HG03175 (cell line): Measurements from ENCODE around the gene SLC66A1.

Experiments
- ATAC-seq: cut with Tn5 transposase; IDR thresholded peaks from one replicate; pipeline ENCODE4 v1.9.1; 2021; ENCODE audit warnings: mild to moderate bottlenecking, moderate library complexity; ENCODE audit not compliant: unreplicated experiment

The SLC66A1 gene

GRCh38 chr1:19324665-19324990, 12.5 kb downstream of the SLC66A1 start:
- no peak for ATAC-seq

- ATAC-seq, result no peak
Measured at GRCh38 chr1:19325368-19325957, 13.3 kb downstream of the SLC66A1 start.

DNA sequence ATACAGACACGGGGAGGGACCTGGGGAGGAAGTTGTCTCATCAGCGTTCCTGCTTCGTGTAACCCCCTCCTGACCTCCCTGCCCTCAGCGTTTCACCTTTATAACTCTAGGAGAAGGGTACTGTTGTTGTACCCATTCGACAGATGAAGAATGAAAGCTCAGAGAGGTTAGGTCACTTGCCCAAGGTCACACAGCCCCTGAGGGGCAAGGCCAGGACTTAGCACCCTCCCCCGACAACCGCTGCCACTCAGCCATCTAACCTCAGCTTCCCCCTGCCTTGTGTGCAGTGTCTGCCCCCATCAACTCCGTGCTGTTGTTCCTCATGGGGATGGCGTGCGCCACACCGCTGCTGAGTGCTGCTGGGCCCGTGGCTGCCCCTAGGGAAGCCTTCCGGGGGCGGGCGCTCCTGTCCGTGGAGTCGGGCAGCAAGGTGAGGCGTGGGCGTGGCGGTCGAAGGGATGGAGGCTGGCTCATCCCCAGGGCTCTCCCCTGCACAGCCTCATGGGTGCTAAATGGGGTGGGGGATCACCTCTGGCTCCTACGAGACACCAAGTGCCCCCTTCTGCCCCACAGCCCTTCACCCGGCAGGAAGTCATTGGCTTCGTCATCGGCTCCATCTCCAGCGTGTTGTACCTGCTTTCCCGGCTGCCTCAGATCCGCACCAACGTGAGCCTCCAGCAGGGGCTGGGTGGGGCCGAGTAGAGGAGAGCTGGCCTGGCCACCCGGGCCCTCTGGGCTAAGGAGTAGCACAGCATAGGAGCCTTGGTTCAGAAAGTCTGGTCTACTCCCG, 14.0 kb downstream of the SLC66A1 start:
- ATAC-seq, result no peak

GRCh38 chr1:19326748-19327065, 14.6 kb downstream of the SLC66A1 start:
- ATAC-seq, result no peak

DNA sequence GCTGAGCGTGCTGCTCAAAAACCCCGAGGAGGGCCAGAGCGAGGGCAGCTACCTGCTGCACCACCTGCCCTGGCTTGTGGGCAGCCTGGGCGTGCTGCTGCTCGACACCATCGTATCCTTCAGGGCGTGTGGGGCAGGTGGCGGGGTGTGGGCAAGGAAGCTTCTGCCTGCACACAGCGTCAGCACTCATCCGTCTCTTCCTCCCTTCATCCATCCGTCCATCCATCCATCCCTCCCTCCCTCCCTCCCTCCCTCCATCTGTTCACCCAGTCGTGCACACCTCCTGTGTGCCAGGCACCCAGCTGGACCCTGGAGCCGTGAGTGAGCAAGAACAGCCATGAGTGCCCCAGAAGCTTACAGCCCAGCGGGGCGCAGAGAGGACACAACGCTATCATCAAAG, 15.2 kb downstream of the SLC66A1 start:
- ATAC-seq, result no peak

DNA sequence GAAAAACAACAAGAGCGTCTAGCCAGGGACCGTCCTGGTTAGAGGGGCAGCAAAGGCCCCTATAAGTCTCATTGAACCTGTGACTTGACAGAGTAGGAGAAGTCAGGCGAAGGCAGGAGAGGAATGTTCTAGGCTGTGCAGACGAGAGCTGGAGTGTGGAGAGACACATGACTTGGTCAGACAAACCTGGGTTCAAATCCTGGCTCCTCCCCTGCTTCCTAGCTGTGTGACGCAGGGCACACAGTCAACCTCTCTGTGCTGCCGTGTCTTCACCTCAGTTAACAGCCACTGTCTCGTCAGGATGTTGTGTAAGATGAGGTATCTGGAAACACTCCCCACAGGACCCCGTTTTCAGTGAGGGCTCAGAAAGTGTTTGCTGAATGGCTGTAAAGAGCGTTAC, 15.6 kb downstream of the SLC66A1 start:
- no peak for ATAC-seq

- no peak for ATAC-seq
Measured at GRCh38 chr1:19328486-19328885, 16.4 kb downstream of the SLC66A1 start.

GRCh38 chr1:19329188-19329587, 17.1 kb downstream of the SLC66A1 start:
- ATAC-seq, result no peak

DNA sequence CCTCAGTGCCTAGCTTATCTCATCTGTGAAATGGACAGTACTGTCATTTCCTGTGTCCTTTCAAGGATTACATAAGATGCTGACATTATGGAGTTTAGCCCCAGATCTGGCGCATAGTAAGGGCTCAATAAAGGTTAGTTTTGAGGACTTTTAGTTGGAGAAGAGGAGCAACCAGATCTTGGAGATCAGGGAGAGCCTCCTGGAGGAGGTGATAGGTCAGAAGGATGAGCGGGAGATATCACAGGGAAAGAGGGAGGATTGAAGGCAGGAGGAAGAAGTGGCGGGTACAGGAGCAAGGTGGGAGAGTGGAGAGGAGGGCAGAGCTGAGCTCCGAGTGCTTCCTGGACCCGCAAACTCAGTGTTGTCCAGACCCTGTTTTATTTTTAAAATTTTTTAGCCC, 17.5 kb downstream of the SLC66A1 start:
- ATAC-seq, result no peak

DNA sequence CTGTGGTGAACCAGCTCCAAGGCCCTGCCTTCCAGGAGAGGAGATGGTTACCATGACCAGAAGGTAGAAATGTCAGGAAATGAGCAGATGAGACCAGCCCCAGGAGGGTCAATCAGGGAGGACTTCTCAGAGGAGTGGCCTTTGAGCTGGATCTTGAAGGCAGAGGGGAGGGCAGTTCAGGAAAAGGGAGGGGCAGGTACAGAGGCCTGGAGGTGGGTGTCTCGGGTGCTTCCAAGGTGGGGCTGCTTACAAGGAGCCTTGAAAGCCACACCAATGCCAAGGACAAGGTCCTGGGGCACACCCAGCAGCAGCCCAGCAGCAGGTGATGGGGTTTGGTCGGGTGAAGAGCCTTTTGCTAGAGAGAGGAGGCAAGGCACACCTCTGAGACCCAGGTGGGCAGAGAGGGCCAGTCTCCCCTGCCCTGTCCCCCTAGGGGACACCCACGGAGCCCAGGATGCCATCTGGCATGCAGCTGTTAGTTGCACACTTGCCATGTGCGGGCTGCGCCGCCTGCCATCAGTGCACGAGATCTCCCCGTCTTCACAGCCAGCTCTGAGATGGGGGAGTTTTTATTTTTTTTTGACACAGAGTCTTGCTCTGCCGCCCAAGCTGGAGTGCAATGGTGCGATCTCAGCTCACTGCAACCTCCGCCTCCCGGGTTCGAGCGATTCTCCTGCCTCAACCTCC, 18.5 kb downstream of the SLC66A1 start:
- ATAC-seq, result no peak

GRCh38 chr1:19331262-19331878, 19.2 kb downstream of the SLC66A1 start:
- ATAC-seq, result no peak

DNA sequence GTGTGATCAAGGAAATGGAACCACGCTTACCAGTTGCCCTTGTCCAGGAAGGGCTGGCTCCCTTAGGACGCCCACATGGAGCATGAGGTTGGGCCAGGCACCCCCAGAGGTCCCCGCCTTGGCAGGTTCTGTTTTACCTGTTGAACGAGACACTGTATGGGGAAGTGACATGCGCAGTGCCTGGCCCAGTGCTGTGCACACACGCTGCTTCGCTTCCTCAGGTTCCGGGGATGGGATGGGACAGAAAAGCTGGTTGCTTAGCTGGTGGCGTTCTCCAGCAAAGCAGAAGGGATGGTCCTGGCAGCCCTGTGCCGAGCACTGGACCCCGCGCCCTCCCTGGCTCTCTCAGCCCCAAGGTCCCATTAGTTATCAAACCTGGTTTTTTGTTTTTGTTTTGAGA, 20.7 kb downstream of the SLC66A1 start:
- ATAC-seq, result no peak

- no peak for ATAC-seq
Measured at GRCh38 chr1:19333587-19334354, 21.6 kb downstream of the SLC66A1 start.

DNA sequence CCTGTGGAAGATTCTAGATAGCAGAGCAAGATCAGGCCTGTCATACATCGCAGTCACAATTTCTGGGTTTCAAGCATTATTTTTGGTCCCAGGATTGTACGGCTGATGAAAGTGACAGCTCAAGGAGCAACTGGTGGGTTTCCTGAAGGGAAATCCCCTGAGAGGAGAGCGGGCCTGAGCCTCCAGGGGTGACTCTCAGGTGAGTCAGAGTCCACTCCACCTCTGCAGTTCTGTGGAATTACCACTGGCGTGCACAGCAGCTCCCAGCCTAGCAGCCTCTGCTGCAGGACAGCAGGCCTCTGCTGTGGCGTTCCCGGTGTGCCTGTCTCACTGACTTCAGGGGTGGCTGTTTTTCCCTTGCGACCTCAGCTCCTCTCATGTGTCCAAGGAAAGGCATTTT, 24.4 kb downstream of the SLC66A1 start:
- ATAC-seq, result no peak

DNA sequence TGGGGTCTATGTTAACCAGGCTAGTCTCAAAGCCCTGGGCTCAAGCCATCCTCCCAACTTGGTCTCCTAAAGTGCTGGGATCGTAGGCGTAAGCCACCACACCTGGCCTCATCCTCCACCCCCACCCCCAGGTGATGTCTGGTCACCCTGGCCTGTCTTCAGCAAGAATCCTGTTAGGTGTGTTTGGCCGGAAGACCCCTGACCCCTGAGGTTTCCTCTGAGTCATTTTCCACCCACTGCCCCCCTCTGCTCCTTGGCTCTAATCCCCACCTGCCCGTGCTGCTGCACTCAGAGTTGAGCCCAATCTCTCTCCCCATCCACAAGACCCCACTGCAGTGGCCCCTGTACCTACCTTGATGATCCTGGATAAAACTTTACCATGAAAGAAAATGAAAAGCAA, 25.2 kb downstream of the SLC66A1 start:
- ATAC-seq, result no peak

DNA sequence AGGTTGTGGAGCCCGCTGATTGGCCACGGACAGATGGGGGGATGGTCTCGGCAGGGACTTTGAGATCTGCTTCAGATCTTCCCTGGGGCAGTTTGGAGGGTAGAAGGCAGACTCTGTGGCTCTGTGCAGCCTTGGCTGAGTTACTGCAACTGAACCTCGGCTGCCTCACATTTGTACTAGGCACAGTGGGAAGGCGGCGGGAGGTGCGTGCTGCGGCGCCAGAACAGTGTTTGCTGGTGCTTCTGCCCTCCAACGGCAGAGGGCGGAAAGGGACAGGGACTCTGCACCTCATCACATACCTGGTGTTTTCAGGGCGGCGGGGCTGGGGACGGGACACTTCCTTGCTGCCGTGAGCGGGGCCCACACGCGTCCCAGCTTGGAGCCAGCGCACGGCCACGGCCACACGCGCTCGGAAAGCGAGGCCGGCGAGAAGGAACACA, 26.2 kb downstream of the SLC66A1 start:
- no peak for ATAC-seq

GRCh38 chr1:19339214-19339861, 27.2 kb downstream of the SLC66A1 start:
- no peak for ATAC-seq

- no peak for ATAC-seq
Measured at GRCh38 chr1:19340387-19340937, 28.3 kb downstream of the SLC66A1 start.

- peak; percentile 47 for ATAC-seq
Measured at GRCh38 chr1:19341201-19342061, 29.3 kb downstream of the SLC66A1 start.
